GM18508 (cell line): ENCODE results near the gene PODNL1.

Experiments used
- ATAC-seq: cut with Tn5 transposase; IDR thresholded peaks from one replicate; pipeline ENCODE4 v1.9.1; 2021; ENCODE audit warnings: moderate number of reproducible peaks; ENCODE audit not compliant: insufficient read depth, unreplicated experiment

The PODNL1 gene

GRCh38 chr19:13959141-13959961 is 21.1 kb upstream of the PODNL1 start:
- no peak for ATAC-seq

DNA sequence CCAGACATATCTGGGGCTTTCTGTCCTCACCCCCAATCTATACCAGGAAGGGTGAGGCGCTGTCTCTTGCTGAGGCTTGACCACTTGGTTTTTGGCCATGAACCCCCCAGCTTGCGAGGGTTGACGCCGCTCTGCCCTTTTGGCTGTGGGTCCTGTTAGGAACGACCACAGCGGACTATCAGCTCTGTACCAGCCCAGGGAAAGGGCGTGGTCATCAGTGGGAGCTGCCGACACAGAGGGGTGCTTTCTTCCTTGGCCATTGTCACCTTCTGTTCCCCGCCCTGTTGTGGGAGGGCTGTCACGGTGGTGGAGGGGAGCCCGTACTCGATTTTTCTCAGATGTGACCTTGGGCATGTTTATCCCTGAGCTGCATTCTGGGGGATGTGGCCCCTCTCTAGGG is 19.8 kb upstream of the PODNL1 start:
- ATAC-seq: no peak

GRCh38 chr19:13957051-13957450 is 18.8 kb upstream of the PODNL1 start:
- no peak for ATAC-seq

- no peak for ATAC-seq
Measured at GRCh38 chr19:13956365-13956744, 18.1 kb upstream of the PODNL1 start.

- ATAC-seq: no peak
Measured at GRCh38 chr19:13955662-13956364, 17.6 kb upstream of the PODNL1 start.

GRCh38 chr19:13954185-13954584 is 16.0 kb upstream of the PODNL1 start:
- ATAC-seq: no peak

DNA sequence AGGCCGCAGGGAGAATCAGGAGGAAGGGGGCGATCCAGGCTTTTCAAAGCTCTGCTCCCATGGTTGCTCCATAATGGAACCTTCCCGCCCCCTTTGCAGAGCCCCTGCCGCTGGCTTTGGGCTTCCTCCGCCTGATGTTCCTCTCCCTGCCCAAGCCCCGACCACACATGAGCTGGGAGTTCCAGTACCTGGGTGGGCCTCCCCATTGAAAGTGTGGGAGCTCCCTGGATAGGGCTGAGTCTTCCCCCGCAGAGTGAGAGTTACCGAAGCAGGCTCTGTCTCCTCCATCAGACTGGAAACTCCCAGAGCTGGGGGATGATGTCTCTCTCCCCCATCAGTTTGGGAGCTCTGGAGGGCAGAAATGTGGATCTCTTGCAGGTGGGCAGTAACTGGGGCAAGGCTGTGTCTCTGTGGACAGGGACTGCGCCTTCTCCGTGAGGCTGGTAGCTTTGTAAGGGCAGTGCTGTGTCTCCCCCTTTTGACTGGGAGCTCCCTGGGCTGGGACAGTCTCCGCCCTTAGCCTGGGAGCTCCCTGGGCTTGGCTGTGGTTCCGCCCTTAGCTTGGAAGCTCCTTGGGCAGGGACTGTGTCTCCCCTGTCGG is 14.8 kb upstream of the PODNL1 start:
- no peak for ATAC-seq

- peak; percentile 93 for ATAC-seq
Measured at GRCh38 chr19:13952154-13952930, 14.1 kb upstream of the PODNL1 start, which contains the start of gene DCAF15. Gene DCAF15 (plus strand): TSS chr19:13952509. CDS start chr19:13952513, 4 bp downstream.

DNA sequence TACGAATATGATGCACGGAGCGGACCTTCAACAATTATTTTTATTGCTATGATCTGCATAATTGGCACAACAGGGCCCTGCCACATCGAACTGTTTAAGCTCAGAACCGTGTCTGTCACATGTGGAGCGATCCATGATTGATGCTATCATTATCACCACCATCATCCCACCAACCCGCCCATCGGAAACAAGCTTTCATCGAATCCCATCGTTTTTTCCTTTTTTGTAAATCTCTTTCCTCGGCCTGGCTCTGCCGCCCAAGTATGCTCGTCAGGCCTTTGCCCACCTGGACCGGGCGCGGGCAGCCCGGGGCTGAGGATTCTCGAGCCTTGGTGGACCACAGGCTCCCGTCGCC is 13.6 kb upstream of the PODNL1 start:
- no peak for ATAC-seq

DNA sequence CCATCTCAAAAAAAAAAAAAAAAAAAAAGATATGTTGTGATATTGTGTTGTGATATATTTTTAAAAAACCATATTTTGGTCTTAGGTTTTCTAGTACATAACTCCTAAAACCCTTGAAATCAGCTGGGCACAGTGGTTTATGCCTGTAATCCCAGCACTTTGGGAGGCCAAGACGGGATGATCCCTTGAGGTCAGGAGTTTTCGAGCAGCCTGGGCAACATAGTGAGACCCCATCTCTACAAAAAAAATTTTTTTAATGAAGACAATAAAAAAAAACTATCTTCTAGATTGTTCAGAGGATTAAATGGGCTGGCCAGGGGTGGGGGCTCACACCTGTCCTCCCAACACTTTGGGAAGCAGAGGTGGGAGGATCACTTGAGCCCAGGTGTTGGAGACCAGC is 12.8 kb upstream of the PODNL1 start:
- no peak for ATAC-seq

DNA sequence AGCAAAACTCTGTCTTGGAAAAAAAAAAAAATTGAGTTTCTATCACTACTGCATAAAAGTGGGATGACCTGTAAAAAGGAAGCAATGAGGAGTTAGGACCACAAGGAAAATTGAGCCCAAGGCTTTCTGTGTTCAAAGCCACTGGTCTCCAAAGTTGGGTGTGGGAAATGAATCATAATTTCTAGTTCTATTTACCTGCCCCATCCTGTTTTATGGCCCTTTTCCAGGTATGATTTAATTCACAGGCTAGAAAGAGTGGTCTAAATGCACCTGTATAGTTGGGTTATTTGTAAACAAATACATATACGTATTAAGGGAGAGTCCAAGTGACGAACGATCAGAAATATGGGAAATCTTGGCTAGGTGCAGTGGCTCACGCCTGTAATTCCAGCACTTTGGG is 8.2 kb upstream of the PODNL1 start:
- no peak for ATAC-seq

DNA sequence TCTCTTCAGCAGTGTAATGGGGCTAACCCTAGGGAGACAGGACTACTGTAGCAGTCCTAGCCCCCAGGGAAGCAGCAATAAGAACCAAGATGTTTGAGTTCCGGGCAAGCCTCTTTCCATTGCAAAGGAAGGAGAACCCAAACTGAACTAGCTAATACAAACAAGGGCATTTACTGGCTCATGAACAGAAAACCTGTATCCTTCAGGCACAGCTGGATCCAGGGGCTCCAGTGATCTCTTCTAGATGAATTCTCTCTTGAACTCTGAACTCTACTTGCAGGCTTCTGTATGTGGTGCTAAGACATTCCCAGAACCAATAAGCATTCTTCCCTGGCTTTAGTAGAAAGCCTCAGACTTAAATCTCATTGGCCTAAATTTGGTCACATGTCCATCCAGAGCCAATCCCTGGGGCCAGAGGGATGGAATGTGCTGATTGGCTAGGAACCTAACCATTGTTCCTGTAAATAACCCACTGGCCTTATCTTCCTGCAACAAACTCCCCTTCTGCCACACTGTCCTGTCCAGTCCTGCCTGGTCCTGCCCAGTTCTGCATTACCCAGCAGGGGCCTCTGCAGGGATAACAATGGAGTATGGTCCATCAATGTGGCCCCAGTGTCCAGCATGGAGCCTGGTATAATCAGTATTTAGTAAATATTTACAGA is 3.9 kb upstream of the PODNL1 start:
- ATAC-seq: no peak

- no peak for ATAC-seq
Measured at GRCh38 chr19:13937479-13938300, 527 bp downstream of the PODNL1 start.

DNA sequence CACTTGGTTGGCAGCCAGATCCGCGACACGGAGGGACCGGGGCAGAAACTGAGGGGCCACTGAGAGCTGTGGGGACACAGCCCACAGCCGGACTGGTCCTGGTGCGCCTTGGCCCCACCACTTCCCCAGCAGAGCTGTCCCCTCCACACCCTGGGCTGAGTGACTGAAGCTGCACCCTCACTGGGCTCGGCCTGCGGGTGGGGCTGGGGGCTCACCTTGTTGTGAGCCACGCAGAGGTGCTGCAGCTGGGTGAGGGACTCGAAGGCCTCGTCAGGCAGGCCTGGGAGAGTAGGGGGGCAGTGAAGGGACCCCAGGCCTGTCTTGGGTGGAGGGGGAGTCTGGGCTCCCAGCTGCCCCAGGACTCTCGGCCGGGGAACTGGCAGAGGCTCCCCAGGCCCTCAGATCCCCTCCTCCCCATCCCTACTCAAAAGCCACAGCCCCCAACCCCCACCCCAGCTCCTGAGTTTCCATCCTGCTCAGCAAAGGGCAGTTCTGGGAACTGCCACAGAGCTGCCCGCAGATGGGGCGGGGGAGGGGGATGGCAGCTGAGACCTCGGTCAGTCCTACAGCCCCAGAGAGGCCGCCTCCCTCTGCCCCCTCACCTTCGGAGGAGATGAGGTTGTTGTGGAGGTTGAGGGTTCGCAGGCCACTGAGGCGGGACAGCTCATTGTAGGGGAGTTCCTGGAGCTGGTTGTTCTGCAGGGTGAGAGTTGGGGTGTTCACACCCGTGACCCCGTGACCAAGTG is 2.3 kb downstream of the PODNL1 start:
- ATAC-seq: no peak

GRCh38 chr19:13934785-13935109 is 3.5 kb downstream of the PODNL1 start:
- no peak for ATAC-seq

DNA sequence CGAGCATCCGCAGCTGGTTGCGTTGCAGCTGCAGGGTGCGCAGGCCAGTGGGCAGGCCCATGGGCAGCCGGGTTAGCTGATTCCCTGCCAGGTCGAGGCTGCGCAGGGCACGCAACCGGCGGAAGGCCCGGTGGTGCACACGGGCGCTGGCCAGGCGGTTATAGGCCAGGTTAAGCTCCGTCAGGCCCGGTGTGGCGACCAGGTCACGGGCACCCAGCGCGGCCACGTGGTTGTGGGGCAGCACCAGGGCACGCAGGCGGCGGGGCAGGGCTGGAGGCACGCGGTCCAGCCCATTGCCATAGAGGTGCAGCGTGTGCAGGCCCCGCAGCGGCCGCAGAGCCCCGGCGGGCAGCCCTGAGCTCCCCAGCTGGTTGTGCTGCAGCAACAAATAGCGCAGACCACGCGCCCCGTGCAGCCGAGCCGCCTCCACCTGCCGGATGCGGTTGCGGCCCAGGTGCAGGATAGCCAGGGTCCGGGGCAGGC is 5.3 kb downstream of the PODNL1 start:
- no peak for ATAC-seq

GRCh38 chr19:13932149-13932637 is 6.0 kb downstream of the PODNL1 start:
- ATAC-seq: no peak

- ATAC-seq: no peak
Measured at GRCh38 chr19:13931391-13932148, 6.6 kb downstream of the PODNL1 start.
